Left kidney (tissue), 1 donor: ENCODE data around the gene EIF2S2. TPM values are rescaled to one million over a fixed set of nuclear protein-coding genes. Genes with fewer than 3 reads are reported as not detected.

Experiments used
- polyA plus RNA-seq: library from polyadenylated mRNA; unstranded; fragments of 120-200 nt; gene quantifications from one replicate; pipeline ENCODE4 v1.2.1, GENCODE V29; 2013; ENCODE audit not compliant: insufficient read length

Gene EIF2S2
- polyA plus RNA-seq, 1 donor = 50.6 TPM

Other genes starting within 250 kb of the EIF2S2 start
- 144 TPM for gene RALY, start 118.3 kb downstream of the EIF2S2 start, polyA plus RNA-seq
- 0.70 TPM for gene ASIP, start 129.2 kb upstream of the EIF2S2 start, polyA plus RNA-seq
- gene AHCY, start 191.1 kb upstream of the EIF2S2 start, polyA plus RNA-seq = 179 TPM